ENCODE results near the gene TMED1. TPM values are rescaled to one million over a fixed set of nuclear protein-coding genes. Genes with fewer than 3 reads are reported as not detected.

The TMED1 gene
- total and polyA plus RNA-seq, 2 of the 8 experiments (the other 6 are each of a cell fraction or from before 2014, with no cell fraction given): 26.9 to 31.9 TPM

- no peak overlapping the region for H3K56ac ChIP-seq (replicated peaks; ENCODE audit: insufficient read length, low read depth, low read length)
- no peaks in the 10 kb centered on the region for H3K27me3 ChIP-seq (replicated peaks in 1 of 4; ENCODE audit: control insufficient read depth in 3 of 4, extremely low read depth in 1 of 4, insufficient read depth in 3 of 4, low read length in 3 of 4)
- no peak overlapping the region for H4K5ac ChIP-seq (ENCODE audit: insufficient read length, low read depth, low read length)
- no peak overlapping the region for H2BK12ac ChIP-seq (ENCODE audit: low read depth, low read length)
- H2BK20ac ChIP-seq (ENCODE audit: low read length): no peak overlapping the region
- no peak overlapping the region for H2AFZ ChIP-seq (ENCODE audit: low read length)
- no peaks in the 10 kb centered on the region for H3K79me1 ChIP-seq (ENCODE audit: low read depth, low read length)
- no peak for TF ChIP-seq SP1 (IDR thresholded peaks at IDR 0.05; ENCODE audit: low read depth, low read length)
- TF ChIP-seq CEBPB (IDR thresholded peaks at IDR 0.05; ENCODE audit: low read depth, low read length): no peak
- 0 out of 4 replicates have a peak, but pooled peaks of 1 of the 2 experiments have one; percentile 0 for TF ChIP-seq RAD21 (IDR thresholded peaks at IDR 0.05 in 1 of 2, conservative IDR thresholded peaks at IDR 0.05 in 1 of 2; ENCODE audit: low read depth in 2 of 2, low read length in 2 of 2)
- H3K4me2 ChIP-seq (ENCODE audit: insufficient read depth in 1 of 2, low read depth in 2 of 2, low read length in 2 of 2): no peak overlapping the region
- no peak overlapping the region for H2BK120ac ChIP-seq (replicated peaks; ENCODE audit: low read depth, low read length)
- no peak overlapping the region for H3K9ac ChIP-seq (replicated peaks in 1 of 4; ENCODE audit: extremely low read depth in 1 of 4, low read depth in 3 of 4, low read length in 3 of 4)
- no peak overlapping the region for H3K14ac ChIP-seq (ENCODE audit: insufficient read length)
- no peak for DNase-seq (ENCODE audit: low read depth in 1 of 2, low spot score in 2 of 2)
- POLR2A ChIA-PET (ENCODE audit: partially characterized antibody): interaction anchor here (1.0 to 1.2 kb wide), 2 partner anchors 10 to 79 kb away, joined by 3 to 4 read pairs; partner anchors contain the start of gene DNM2
- H2AK5ac ChIP-seq (ENCODE audit: low read depth, low read length): no peak overlapping the region
- no peak overlapping the region for H2BK5ac ChIP-seq (ENCODE audit: low read depth, low read length)
- no peak overlapping the region for H4K91ac ChIP-seq (replicated peaks; ENCODE audit: insufficient read length, low read length)
- no peaks in the 10 kb centered on the region; the same call in 1 of the 2 replicates for H3K23me2 ChIP-seq (ENCODE audit: low read depth, low read length)
- H3K27ac ChIP-seq (ENCODE audit: low read depth, low read length): no peak overlapping the region
- H3K23ac ChIP-seq (ENCODE audit: insufficient read length): no peak overlapping the region
- no peaks in the 10 kb centered on the region for H3K4me1 ChIP-seq (replicated peaks in 1 of 4; ENCODE audit: control insufficient read depth in 3 of 4, insufficient read depth in 4 of 4, low read length in 3 of 4)
- CTCF ChIA-PET (ENCODE audit: partially characterized antibody): interaction anchor here (0.6 to 1.4 kb wide), 6 partner anchors 9 to 79 kb away, joined by 3 to 4 read pairs (median 3); partner anchors contain the start of gene DNM2
- H4K20me1 ChIP-seq (replicated peaks in 1 of 2; ENCODE audit: control insufficient read depth in 1 of 2, insufficient read depth in 2 of 2, low read length in 2 of 2): no peaks in the 10 kb centered on the region
- H3K79me2 ChIP-seq (ENCODE audit: control insufficient read depth in 1 of 2, insufficient read depth in 2 of 2, low read length in 2 of 2): no peaks in the 10 kb centered on the region
- no peak overlapping the region for H3K18ac ChIP-seq (ENCODE audit: extremely low read depth, low read length)
- no peak overlapping the region for H4K8ac ChIP-seq (ENCODE audit: extremely low read depth, insufficient read depth, low read length)
- FAIRE-seq: no peak
- no peak overlapping the region for H2BK15ac ChIP-seq (ENCODE audit: low read length)
- 90% methylated on average over 15 of the region's 19 CpGs; no CpG with 5 or more reads in 1 of the 2 experiments for WGBS, 2 experiments (ENCODE audit: extremely low coverage in 1 of 2, insufficient coverage in 1 of 2, insufficient read length in 1 of 2, insufficient replicate concordance in 2 of 2, low coverage in 1 of 2, low lambda C conversion rate in 2 of 2, missing lambda C conversion rate in 1 of 2)
- peaks cover 3 to 29% (median 19%) of the 10 kb centered on the region in 4 experiments; a peak in 6 of 8 replicates for H3K36me3 ChIP-seq (ENCODE audit: control insufficient read depth in 2 of 4, insufficient read depth in 4 of 4, low read length in 3 of 4)
- no peak overlapping the region for H3K4me3 ChIP-seq (ENCODE audit: extremely low read depth in 1 of 4, insufficient read depth in 2 of 4, low read depth in 3 of 4, low read length in 4 of 4)
- no peak overlapping the region for H3K4ac ChIP-seq (replicated peaks; ENCODE audit: insufficient read length, low read depth, low read length)
- H3K9me3 ChIP-seq (ENCODE audit: insufficient read depth in 2 of 2, low read depth in 1 of 2, low read length in 1 of 2): no peaks in the 10 kb centered on the region
These were observed 39.4 kb downstream of the TMED1 start for GRCh38 chr19:10796653-10797052.
